HL-60 (cell line): ENCODE measurements around the gene NRIP1.

Experiments used
- DNase-seq, 2 experiments: peaks; one replicate each; pipeline ENCODE4 v3.0.0-alpha.2; 2010 to 2020; ENCODE audit warnings: low read depth in 1 of 2, low spot score in 1 of 2
- H3K27ac ChIP-seq: fragments of 250-450 bp; sonication (Bioruptor Pico); replicated peaks from 2 replicates; pipeline ENCODE4 v1.5.1; 2020; ENCODE audit warnings: mild to moderate bottlenecking, moderate library complexity
- H3K27me3 ChIP-seq: fragments of 250-450 bp; sonication (Bioruptor Pico); 2 replicates; pipeline ENCODE4 v1.5.1; 2021; ENCODE audit warnings: mild to moderate bottlenecking, moderate library complexity; ENCODE audit not compliant: insufficient read depth, poor library complexity, severe bottlenecking
- H3K4me3 ChIP-seq: replicated peaks from 2 replicates; pipeline ENCODE4 v1.5.1; 2011; ENCODE audit warnings: mild to moderate bottlenecking, control low read depth, low read length; ENCODE audit not compliant: insufficient read depth
- GABPA ChIP-seq: IDR thresholded peaks from 2 replicates; pipeline ENCODE4 v1.6.1; 2012; ENCODE audit warnings: low read depth
- POLR2AphosphoS5 ChIP-seq: IDR thresholded peaks from 2 replicates; pipeline ENCODE4 v1.6.1; 2012; ENCODE audit warnings: low read depth
- REST ChIP-seq: IDR thresholded peaks from 2 replicates; pipeline ENCODE4 v1.6.1; 2012; ENCODE audit warnings: low read depth; ENCODE audit not compliant: insufficient replicate concordance
- SPI1 ChIP-seq: IDR thresholded peaks from 2 replicates; pipeline ENCODE4 v1.6.1; 2012; ENCODE audit warnings: low read depth, mild to moderate bottlenecking, borderline replicate concordance
- TF ChIP-seq, protein P1 (sequence below): IDR thresholded peaks from one replicate; pipeline ENCODE4 v1.5.1; 2011; ENCODE audit warnings: low read length, control low read depth, inconsistent platforms; ENCODE audit not compliant: insufficient read depth

Gene NRIP1

DNA sequence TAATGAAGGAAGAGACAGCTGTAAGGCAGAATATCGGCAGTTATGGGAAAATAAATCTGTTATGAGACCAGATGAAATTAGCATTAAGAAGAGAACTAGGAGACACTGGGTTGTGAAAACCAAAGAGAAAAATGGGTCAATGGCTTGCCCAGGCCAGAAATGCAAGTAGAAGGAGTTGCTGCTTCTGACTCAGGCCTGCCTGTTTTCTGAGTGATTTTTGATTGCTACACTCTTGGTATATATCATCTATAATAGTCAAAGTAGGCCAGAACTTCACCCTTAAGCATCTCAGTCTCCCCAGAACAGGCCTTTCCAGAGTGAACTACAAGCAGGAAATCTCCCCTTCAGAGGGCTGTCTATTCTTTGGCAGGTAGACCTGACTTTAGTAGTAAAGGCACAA is 107.0 kb downstream of the NRIP1 start:
- Histone ChIP-seq H3K4me3 (no peak overlapping the region), H3K27ac (no peak overlapping the region), H3K27me3 (no peaks in the 10 kb centered on the region)
- TF ChIP-seq GABPA: no peak
- TF ChIP-seq, protein P1, sequence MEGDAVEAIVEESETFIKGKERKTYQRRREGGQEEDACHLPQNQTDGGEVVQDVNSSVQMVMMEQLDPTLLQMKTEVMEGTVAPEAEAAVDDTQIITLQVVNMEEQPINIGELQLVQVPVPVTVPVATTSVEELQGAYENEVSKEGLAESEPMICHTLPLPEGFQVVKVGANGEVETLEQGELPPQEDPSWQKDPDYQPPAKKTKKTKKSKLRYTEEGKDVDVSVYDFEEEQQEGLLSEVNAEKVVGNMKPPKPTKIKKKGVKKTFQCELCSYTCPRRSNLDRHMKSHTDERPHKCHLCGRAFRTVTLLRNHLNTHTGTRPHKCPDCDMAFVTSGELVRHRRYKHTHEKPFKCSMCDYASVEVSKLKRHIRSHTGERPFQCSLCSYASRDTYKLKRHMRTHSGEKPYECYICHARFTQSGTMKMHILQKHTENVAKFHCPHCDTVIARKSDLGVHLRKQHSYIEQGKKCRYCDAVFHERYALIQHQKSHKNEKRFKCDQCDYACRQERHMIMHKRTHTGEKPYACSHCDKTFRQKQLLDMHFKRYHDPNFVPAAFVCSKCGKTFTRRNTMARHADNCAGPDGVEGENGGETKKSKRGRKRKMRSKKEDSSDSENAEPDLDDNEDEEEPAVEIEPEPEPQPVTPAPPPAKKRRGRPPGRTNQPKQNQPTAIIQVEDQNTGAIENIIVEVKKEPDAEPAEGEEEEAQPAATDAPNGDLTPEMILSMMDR: no peak
- TF ChIP-seq POLR2AphosphoS5: no peak
- TF ChIP-seq REST: no peak
- TF ChIP-seq SPI1: no peak
- DNase-seq: no peak

DNA sequence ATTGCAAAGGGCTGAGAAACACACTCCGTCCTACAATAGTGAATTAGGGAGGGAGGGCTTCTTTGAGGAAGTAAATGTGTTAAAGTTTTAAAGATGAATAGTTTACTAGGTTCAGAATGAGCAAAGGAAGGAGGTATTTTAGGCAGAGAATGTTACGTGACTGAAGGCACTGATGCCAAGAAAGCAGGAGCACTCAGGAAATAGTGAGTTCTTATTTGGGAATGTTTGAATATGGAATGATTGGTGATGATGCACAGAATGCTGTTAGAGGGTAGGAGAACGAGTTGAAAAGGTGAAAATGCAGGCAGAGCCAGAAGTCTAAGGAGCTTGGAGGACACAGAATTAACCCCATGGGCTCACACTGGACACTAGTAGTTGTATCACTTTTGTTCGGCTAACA is 108.0 kb downstream of the NRIP1 start:
- Histone ChIP-seq H3K4me3 (no peak overlapping the region), H3K27me3 (no peaks in the 10 kb centered on the region), H3K27ac (no peak overlapping the region)
- TF ChIP-seq GABPA: no peak
- TF ChIP-seq REST: no peak
- TF ChIP-seq, protein P1: no peak
- TF ChIP-seq SPI1: no peak
- no peak for TF ChIP-seq POLR2AphosphoS5
- DNase-seq: no peak

DNA sequence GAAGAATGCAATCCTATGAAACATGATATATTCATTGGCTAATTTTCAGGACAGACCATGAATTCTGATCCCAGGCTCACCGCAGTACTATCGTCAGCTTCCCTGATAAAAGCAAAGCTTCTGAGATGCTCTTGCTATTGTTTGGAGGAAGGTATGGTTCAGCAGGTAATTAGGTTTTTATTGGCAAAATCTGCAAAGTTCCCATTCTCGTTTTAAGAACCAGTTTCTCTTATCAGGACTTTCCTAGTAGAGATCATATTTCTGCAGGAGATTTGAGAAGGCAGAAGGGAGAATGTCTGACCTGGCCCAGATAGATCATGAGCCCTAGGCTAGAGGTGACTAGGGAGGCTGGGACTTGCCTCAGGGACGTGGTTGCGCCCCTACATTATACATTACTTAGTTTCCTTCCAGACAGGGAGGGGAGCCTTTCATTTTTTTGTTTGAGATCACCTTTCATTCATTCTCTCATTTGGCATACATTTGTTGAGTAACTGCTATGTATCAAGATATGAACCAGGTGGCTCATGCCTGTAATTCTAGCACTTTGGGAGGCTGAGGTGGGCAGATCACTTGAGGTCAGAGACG is 108.8 kb downstream of the NRIP1 start:
- TF ChIP-seq SPI1 (no peak), POLR2AphosphoS5 (no peak), GABPA (no peak), REST (no peak)
- TF ChIP-seq, protein P1: no peak
- no peaks in the 10 kb centered on the region for H3K27me3 ChIP-seq
- no peak overlapping the region for H3K27ac ChIP-seq
- DNase-seq: no peak
- no peak overlapping the region for H3K4me3 ChIP-seq
